Measurements from ENCODE around the gene PPAT. TPM values are rescaled to one million over a fixed set of nuclear protein-coding genes. Genes with fewer than 3 reads are reported as not detected.

PPAT gene
- total RNA-seq, 1 donor from 2014 or later: 4.7 TPM

DNA sequence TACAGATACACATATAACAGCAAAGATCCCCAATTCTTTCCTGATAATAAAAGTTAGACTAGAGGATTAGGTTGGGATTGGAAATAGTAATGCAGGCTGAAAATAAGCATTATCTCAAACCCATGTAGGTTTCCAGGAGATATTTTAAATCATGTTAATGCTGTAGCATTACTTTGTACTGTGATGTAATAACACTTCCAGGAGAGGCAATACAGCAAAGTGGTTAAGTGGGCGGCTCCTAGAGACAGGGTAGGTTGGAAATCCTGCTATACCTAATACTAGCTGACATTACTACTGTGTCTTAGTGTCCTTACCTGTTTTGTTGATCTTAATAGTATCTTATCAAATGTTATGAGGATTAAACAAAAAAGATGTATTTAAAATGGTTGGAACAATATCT is 10.3 kb upstream of the PPAT start:
- no peak for DNase-seq
- intact Hi-C loops (cut with DNase I): no loop called here
- Histone ChIP-seq H3K9me3 (no peaks in the 10 kb centered on the region), H3K27me3 (ENCODE audit: low read depth) (no peaks in the 10 kb centered on the region), H3K4me3 (no peak overlapping the region), H3K36me3 (peaks cover 35% of the 10 kb centered on the region), H3K4me1 (no peaks in the 10 kb centered on the region), H3K27ac (no peak overlapping the region)
- TF ChIP-seq, protein P1, sequence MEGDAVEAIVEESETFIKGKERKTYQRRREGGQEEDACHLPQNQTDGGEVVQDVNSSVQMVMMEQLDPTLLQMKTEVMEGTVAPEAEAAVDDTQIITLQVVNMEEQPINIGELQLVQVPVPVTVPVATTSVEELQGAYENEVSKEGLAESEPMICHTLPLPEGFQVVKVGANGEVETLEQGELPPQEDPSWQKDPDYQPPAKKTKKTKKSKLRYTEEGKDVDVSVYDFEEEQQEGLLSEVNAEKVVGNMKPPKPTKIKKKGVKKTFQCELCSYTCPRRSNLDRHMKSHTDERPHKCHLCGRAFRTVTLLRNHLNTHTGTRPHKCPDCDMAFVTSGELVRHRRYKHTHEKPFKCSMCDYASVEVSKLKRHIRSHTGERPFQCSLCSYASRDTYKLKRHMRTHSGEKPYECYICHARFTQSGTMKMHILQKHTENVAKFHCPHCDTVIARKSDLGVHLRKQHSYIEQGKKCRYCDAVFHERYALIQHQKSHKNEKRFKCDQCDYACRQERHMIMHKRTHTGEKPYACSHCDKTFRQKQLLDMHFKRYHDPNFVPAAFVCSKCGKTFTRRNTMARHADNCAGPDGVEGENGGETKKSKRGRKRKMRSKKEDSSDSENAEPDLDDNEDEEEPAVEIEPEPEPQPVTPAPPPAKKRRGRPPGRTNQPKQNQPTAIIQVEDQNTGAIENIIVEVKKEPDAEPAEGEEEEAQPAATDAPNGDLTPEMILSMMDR (IDR thresholded peaks at IDR 0.05): no peak
- no peak for ATAC-seq

DNA sequence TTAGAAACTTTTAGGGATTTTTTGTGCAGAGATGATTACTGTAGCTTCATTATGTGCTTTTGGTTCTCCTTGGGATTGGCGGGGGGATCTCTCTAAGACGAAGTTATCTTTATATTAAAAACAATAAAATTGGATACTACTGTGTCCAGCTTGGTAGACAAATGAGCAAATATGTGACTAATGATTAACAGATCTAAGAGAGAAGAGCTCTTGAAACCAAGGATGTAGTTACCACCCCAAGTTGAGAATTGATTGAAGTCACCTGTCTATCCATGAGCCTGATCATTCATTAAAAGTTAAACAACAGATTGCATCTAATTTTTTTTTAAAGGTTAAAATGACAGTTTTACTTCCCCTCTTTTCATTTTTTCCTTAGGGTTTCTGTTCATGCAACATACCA is 9.3 kb upstream of the PPAT start:
- intact Hi-C loops (cut with DNase I): no loop called here
- no peak for ATAC-seq
- TF ChIP-seq, protein P1 (IDR thresholded peaks at IDR 0.05): no peak
- peaks cover 30% of the 10 kb centered on the region for H3K36me3 ChIP-seq
- no peak for DNase-seq
- no peaks in the 10 kb centered on the region for H3K27me3 ChIP-seq (ENCODE audit: low read depth)
- H3K4me1 ChIP-seq: no peaks in the 10 kb centered on the region
- no peaks in the 10 kb centered on the region for H3K9me3 ChIP-seq
- no peak overlapping the region for H3K4me3 ChIP-seq
- no peak overlapping the region for H3K27ac ChIP-seq

DNA sequence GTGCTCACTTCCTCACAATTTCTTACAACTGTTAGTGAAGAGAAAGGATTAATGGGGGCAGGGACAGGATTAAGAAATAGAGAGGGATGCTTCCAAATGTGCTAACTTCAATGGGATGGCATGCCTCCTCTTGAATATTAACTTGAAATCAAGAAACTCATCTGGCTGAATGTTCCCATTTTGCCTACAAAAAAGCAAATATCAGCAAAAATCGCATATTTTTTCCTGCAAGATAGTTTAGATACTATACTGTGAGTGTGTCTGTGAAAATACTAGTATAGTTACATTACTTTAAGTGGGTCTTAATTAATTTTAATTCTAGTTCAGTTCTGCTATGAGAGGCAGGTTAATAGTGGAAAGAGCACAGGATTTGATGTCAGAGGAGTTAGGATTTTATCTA is 5.6 kb upstream of the PPAT start:
- intact Hi-C loops (cut with DNase I): no loop called here
- TF ChIP-seq, protein P1 (IDR thresholded peaks at IDR 0.05): no peak
- Histone ChIP-seq H3K4me1 (peaks cover 11% of the 10 kb centered on the region), H3K27ac (no peak overlapping the region), H3K36me3 (peaks cover 19% of the 10 kb centered on the region), H3K4me3 (no peak overlapping the region), H3K9me3 (no peaks in the 10 kb centered on the region), H3K27me3 (ENCODE audit: low read depth) (no peaks in the 10 kb centered on the region)
- ATAC-seq: no peak
- DNase-seq: no peak

DNA sequence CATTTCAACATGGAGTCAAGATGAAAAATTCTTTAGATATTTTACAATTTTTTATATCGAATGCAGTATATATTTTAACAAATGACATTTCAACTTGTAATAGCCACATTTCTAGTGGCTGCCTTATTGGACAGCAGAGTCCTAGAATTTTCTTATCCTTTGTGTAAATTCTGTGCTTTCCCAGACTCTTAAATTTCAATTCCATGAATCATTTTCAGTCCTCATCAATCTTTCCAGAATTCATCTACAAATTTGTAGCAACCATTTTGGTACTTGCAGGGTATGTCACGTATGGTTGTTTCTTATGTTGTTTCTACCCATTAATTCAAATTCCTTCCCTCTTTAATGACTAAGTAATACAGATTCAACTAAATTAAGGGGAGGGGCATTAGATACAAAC is 3.4 kb upstream of the PPAT start:
- no peak for DNase-seq
- intact Hi-C loops (cut with DNase I): no loop called here
- H3K4me1 ChIP-seq: peaks cover 23% of the 10 kb centered on the region
- peaks cover 19% of the 10 kb centered on the region for H3K36me3 ChIP-seq
- no peaks in the 10 kb centered on the region for H3K9me3 ChIP-seq
- H3K27me3 ChIP-seq (ENCODE audit: low read depth): no peaks in the 10 kb centered on the region
- TF ChIP-seq, protein P1 (IDR thresholded peaks at IDR 0.05): no peak
- H3K27ac ChIP-seq: no peak overlapping the region
- no peak overlapping the region for H3K4me3 ChIP-seq
- ATAC-seq: no peak

DNA sequence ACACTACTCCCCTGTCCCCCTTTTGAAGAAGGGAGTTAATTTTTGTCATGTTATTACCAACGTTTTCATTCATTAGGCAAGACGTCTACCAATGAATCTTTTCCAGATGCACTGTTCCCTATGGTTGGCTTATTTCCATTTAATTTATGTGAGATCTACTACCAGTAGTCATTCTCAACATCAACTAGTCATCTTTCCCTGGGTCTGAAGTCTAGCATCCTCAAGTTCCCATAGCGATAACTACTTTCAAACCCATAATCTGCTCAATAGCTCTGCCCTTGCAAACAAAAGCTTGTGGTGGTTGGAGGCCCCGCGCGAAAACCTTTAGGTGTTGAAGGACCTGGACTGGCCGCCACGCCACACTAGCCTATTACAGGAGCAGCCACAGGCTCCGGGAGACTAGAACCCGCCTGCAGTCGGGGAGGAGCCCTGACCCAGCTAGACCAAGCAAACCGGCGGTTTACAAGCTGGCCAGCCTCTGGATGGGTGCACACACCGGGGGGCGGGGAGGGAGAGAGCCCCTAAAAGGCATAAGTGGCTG is 746 bp downstream of the PPAT start:
- Histone ChIP-seq H3K4me1 (peaks cover 26% of the 10 kb centered on the region), H3K27me3 (ENCODE audit: low read depth) (no peaks in the 10 kb centered on the region), H3K27ac (peak overlapping the region; percentile 92), H3K9me3 (no peaks in the 10 kb centered on the region), H3K36me3 (no peaks in the 10 kb centered on the region), H3K4me3 (peak overlapping the region; percentile 77)
- TF ChIP-seq, protein P1 (IDR thresholded peaks at IDR 0.05): no peak
- DNase-seq (peak; percentile 71), ATAC-seq (peak; percentile 9 to 22)
- intact Hi-C loops (cut with DNase I): no loop called here

DNA sequence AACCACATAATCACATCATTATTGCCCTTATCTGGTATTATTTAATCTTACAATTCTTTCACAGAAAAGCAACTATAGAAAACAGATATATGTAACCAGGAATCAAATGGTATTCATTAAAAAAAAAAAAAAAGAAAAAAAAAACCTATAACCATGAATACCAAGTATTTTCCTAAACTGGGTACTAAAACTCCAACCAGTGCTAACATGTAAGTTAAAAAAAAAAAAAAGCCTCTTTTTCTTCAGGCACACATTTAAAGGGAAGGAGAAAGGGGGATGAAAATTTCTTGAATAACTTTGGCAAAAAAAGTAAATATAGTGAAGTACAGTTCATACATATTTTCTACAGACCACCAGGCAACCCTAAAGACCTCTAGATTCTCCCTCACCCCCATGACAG is 2.1 kb downstream of the PPAT start:
- Histone ChIP-seq H3K4me1 (peaks cover 26% of the 10 kb centered on the region), H3K27me3 (ENCODE audit: low read depth) (no peaks in the 10 kb centered on the region), H3K4me3 (no peak overlapping the region), H3K36me3 (no peaks in the 10 kb centered on the region), H3K9me3 (no peaks in the 10 kb centered on the region), H3K27ac (no peak overlapping the region)
- intact Hi-C loops (cut with DNase I): no loop called here
- DNase-seq (no peak), ATAC-seq (no peak)
- TF ChIP-seq, protein P1 (IDR thresholded peaks at IDR 0.05): no peak
